H9 (cell line): ENCODE results near the gene FCAMR. TPM values are rescaled to one million over a fixed set of nuclear protein-coding genes. Genes with fewer than 3 reads are reported as not detected.

Experiments
- DNase-seq: peaks from one replicate; pipeline ENCODE4 v3.0.0-alpha.2; 2017
- H2AFZ ChIP-seq: one replicate; pipeline ENCODE4 v1.6.1; 2013; ENCODE audit warnings: mild to moderate bottlenecking, low read length, control low read depth, moderate library complexity
- H2AK5ac ChIP-seq: 2 replicates; pipeline ENCODE4 v1.6.1; 2013; ENCODE audit warnings: low read length, control low read depth, mixed read lengths; ENCODE audit not compliant: insufficient read length
- H2BK120ac ChIP-seq: one replicate; pipeline ENCODE4 v1.6.1; 2013; ENCODE audit warnings: low read depth, mild to moderate bottlenecking, low read length, control low read depth, inconsistent platforms; ENCODE audit not compliant: poor library complexity, severe bottlenecking
- H2BK12ac ChIP-seq: 2 replicates; pipeline ENCODE4 v1.6.1; 2013; ENCODE audit warnings: low read length, control low read depth, mixed read lengths, low read depth; ENCODE audit not compliant: insufficient read length
- H2BK15ac ChIP-seq: 2 replicates; pipeline ENCODE4 v1.6.1; 2013; ENCODE audit warnings: low read depth, low read length, control low read depth
- H2BK20ac ChIP-seq: one replicate; pipeline ENCODE4 v1.6.1; 2013; ENCODE audit warnings: low read depth, mild to moderate bottlenecking, low read length, control low read depth, inconsistent platforms; ENCODE audit not compliant: poor library complexity, severe bottlenecking
- H2BK5ac ChIP-seq: 2 replicates; pipeline ENCODE4 v1.6.1; 2013; ENCODE audit warnings: low read length, control low read depth, mixed read lengths; ENCODE audit not compliant: insufficient read length
- H3K14ac ChIP-seq: 2 replicates; pipeline ENCODE4 v1.6.1; 2013; ENCODE audit warnings: low read length, control low read depth; ENCODE audit not compliant: insufficient read depth
- H3K18ac ChIP-seq: 2 replicates; pipeline ENCODE4 v1.6.1; 2013; ENCODE audit warnings: low read depth, mild to moderate bottlenecking, mixed read lengths, low read length, control low read depth; ENCODE audit not compliant: insufficient read length
- H3K23ac ChIP-seq: 2 replicates; pipeline ENCODE4 v1.6.1; 2013; ENCODE audit warnings: low read length, control low read depth, mixed read lengths, low read depth; ENCODE audit not compliant: insufficient read length
- H3K23me2 ChIP-seq: 2 replicates; pipeline ENCODE4 v1.6.1; 2013; ENCODE audit warnings: low read depth, mild to moderate bottlenecking, mixed read lengths, low read length, control low read depth; ENCODE audit not compliant: insufficient read length, poor library complexity, severe bottlenecking
- H3K27ac ChIP-seq: 2 replicates; pipeline ENCODE4 v1.5.1; 2013; ENCODE audit warnings: low read length, control low read depth, mixed read lengths, low read depth; ENCODE audit not compliant: insufficient read length
- H3K27me3 ChIP-seq: 2 replicates; pipeline ENCODE4 v1.6.1; 2013; ENCODE audit warnings: low read length, control low read depth, inconsistent platforms; ENCODE audit not compliant: insufficient read depth
- H3K4ac ChIP-seq: 2 replicates; pipeline ENCODE4 v1.6.1; 2013; ENCODE audit warnings: low read depth, mild to moderate bottlenecking, control low read depth, inconsistent platforms, low read length, moderate library complexity
- H3K4me1 ChIP-seq: 2 replicates; pipeline ENCODE4 v1.6.1; 2013; ENCODE audit warnings: low read length, control low read depth, inconsistent platforms; ENCODE audit not compliant: insufficient read depth
- H3K4me2 ChIP-seq: 2 replicates; pipeline ENCODE4 v1.6.1; 2013; ENCODE audit warnings: low read length, control low read depth, mixed read lengths; ENCODE audit not compliant: insufficient read length, insufficient read depth
- H3K56ac ChIP-seq: 2 replicates; pipeline ENCODE4 v1.6.1; 2013; ENCODE audit warnings: low read depth, mild to moderate bottlenecking, mixed read lengths, low read length, control low read depth; ENCODE audit not compliant: insufficient read length
- H3K79me1 ChIP-seq: 2 replicates; pipeline ENCODE4 v1.6.1; 2013; ENCODE audit warnings: low read depth, mild to moderate bottlenecking, moderate library complexity, low read length, control low read depth, inconsistent platforms; ENCODE audit not compliant: insufficient read depth, poor library complexity, severe bottlenecking
- H3K79me2 ChIP-seq: 2 replicates; pipeline ENCODE4 v1.6.1; 2013; ENCODE audit warnings: low read length, control low read depth, inconsistent platforms; ENCODE audit not compliant: insufficient read depth
- H3K9ac ChIP-seq: 2 replicates; pipeline ENCODE4 v1.6.1; 2013; ENCODE audit warnings: low read length, control low read depth, mixed read lengths; ENCODE audit not compliant: insufficient read length; ENCODE audit errors: extremely low read depth
- H3K9me3 ChIP-seq: one replicate; pipeline ENCODE4 v1.6.1; 2013; ENCODE audit warnings: low read depth, low read length, inconsistent platforms; ENCODE audit not compliant: control insufficient read depth
- H3T11ph ChIP-seq: one replicate; pipeline ENCODE4 v1.6.1; 2013; ENCODE audit warnings: mild to moderate bottlenecking, low read length, control low read depth, inconsistent platforms
- H4K20me1 ChIP-seq: one replicate; pipeline ENCODE4 v1.6.1; 2013; ENCODE audit not compliant: control insufficient read depth, insufficient read length, insufficient read depth
- H4K5ac ChIP-seq: 2 replicates; pipeline ENCODE4 v1.6.1; 2013; ENCODE audit warnings: low read depth, mild to moderate bottlenecking, mixed read lengths, low read length, control low read depth; ENCODE audit not compliant: insufficient read length
- H4K8ac ChIP-seq: replicated peaks from 2 replicates; pipeline ENCODE4 v1.6.1; 2013; ENCODE audit warnings: low read length, control low read depth, mixed read lengths, low read depth; ENCODE audit not compliant: insufficient read length
- H4K91ac ChIP-seq: 2 replicates; pipeline ENCODE4 v1.6.1; 2013; ENCODE audit warnings: low read depth, mild to moderate bottlenecking, moderate library complexity, mixed read lengths, low read length, control low read depth; ENCODE audit not compliant: insufficient read length
- H3K27ac Mint-ChIP-seq, 3 experiments: 2 replicates in 2 of 3; 3 replicates in 1 of 3; pipeline ENCODE4 v1.8.0; 2020 to 2021; ENCODE audit warnings: mixed read lengths in 3 of 3, mild to moderate bottlenecking in 1 of 3, moderate library complexity in 1 of 3
- H3K27me3 Mint-ChIP-seq: 2 replicates; pipeline ENCODE4 v1.8.0; 2021; ENCODE audit warnings: low read depth, mild to moderate bottlenecking, moderate library complexity, mixed read lengths
- H3K36me3 Mint-ChIP-seq, 3 experiments: 2 replicates in 2 of 3; 3 replicates in 1 of 3; pipeline ENCODE4 v1.8.0; 2020 to 2021; ENCODE audit warnings: low read depth in 3 of 3, mixed read lengths in 3 of 3; ENCODE audit not compliant: insufficient read depth in 1 of 3
- H3K4me1 Mint-ChIP-seq, 2 experiments: 2 replicates each; pipeline ENCODE4 v1.8.0; 2020; ENCODE audit warnings: mixed read lengths in 2 of 2
- H3K4me3 Mint-ChIP-seq, 2 experiments: 2 replicates in 1 of 2; 3 replicates in 1 of 2; pipeline ENCODE4 v1.8.0; 2020 to 2021; ENCODE audit warnings: mild to moderate bottlenecking in 2 of 2, mixed read lengths in 2 of 2, moderate library complexity in 1 of 2
- H3K9me3 Mint-ChIP-seq, 2 experiments: 2 replicates in 1 of 2; 3 replicates in 1 of 2; pipeline ENCODE4 v1.8.0; 2020; ENCODE audit warnings: mild to moderate bottlenecking in 2 of 2, mixed read lengths in 2 of 2, moderate library complexity in 1 of 2
- CTCF ChIP-seq: fragments of 200-600 bp; sonication (generic); conservative IDR thresholded peaks from 3 replicates; pipeline ENCODE4 v1.8.0; 2021; ENCODE audit warnings: antibody characterized with exemption, mild to moderate bottlenecking
- WGBS: extraction: QIAGEN DNeasy Blood & Tissue Kit; methylation state at CpG from one replicate; pipeline ENCODE4 v1.1.7; 2013; ENCODE audit warnings: missing lambda C conversion rate, low lambda C conversion rate, mixed read lengths; ENCODE audit not compliant: insufficient read length; ENCODE audit errors: extremely low coverage; 5-methylcytosine and 5-hydroxymethylcytosine counted together
- total RNA-seq: library from RNA; stranded (reverse); gene quantifications from 2 replicates; pipeline ENCODE4 v1.2.1, GENCODE V29; 2021

The FCAMR gene
- total RNA-seq, 1 experiment from 2014 or later: not detected

- no peaks in the 10 kb centered on the region; the same call in 1 of the 2 replicates for H3K27me3 ChIP-seq
Observed at GRCh38 chr1:206982216-206982615, 12.0 kb upstream of the FCAMR start.

More at GRCh38 chr1:206982216-206982615, 12.0 kb upstream of the FCAMR start:
- no peak overlapping the region for H3T11ph ChIP-seq
- no peak overlapping the region for H2AFZ ChIP-seq
- no peaks in the 10 kb centered on the region for H3K36me3 Mint-ChIP-seq
- no peak overlapping the region for H3K4me3 Mint-ChIP-seq
- peak; percentile 81 for TF ChIP-seq CTCF
- no peak overlapping the region for H3K4ac ChIP-seq
- H3K14ac ChIP-seq: no peak overlapping the region
- H2AK5ac ChIP-seq: no peak overlapping the region
- no CpG with 5 or more reads among the region's 4 CpGs for WGBS
- H3K23me2 ChIP-seq: no peaks in the 10 kb centered on the region
- H3K9ac ChIP-seq: no peak overlapping the region
- no peak overlapping the region for H3K56ac ChIP-seq
- no peak overlapping the region for H4K91ac ChIP-seq
- no peak overlapping the region for H2BK12ac ChIP-seq
- peaks cover 7% of the 10 kb centered on the region; the same call in 1 of the 2 replicates for H3K4me1 ChIP-seq
- peaks cover 39% of the 10 kb centered on the region for H3K27me3 Mint-ChIP-seq
- H3K9me3 ChIP-seq: no peaks in the 10 kb centered on the region
- no peak overlapping the region for H2BK120ac ChIP-seq
- no peak overlapping the region for H4K5ac ChIP-seq
- H4K20me1 ChIP-seq: no peaks in the 10 kb centered on the region
- H3K27ac ChIP-seq: no peak overlapping the region
- H3K79me2 ChIP-seq: no peaks in the 10 kb centered on the region
- DNase-seq: peak; percentile 68
- H3K4me2 ChIP-seq: no peak overlapping the region
- no peak overlapping the region for H4K8ac ChIP-seq
- 0 out of 5 replicates have a peak, but pooled peaks cover 0 to 2% of the 10 kb centered on the region in 2 experiments for H3K9me3 Mint-ChIP-seq
- H3K4me1 Mint-ChIP-seq: peaks cover 41 to 52% of the 10 kb centered on the region in 2 experiments
- H3K79me1 ChIP-seq: no peaks in the 10 kb centered on the region
- 0 out of 7 replicates have a peak overlapping the region, but pooled peaks of 1 of the 3 experiments have one; percentile 52 for H3K27ac Mint-ChIP-seq
- H3K18ac ChIP-seq: no peak overlapping the region
- H2BK5ac ChIP-seq: no peak overlapping the region
- no peak overlapping the region for H2BK20ac ChIP-seq
- H3K23ac ChIP-seq: no peak overlapping the region
- H2BK15ac ChIP-seq: no peak overlapping the region
